ENCODE results near the gene STAMBPL1. TPM values are rescaled to one million over a fixed set of nuclear protein-coding genes. Genes with fewer than 3 reads are reported as not detected.

STAMBPL1 gene
- total and polyA plus RNA-seq, 2 donors (not counting 3 experiments of a cell fraction or from before 2014, with no cell fraction given) = 0.70 to 1.8 TPM

- H3K9me1 ChIP-seq (replicated peaks; ENCODE audit: control insufficient read depth, extremely low read depth, insufficient read depth, low read length) = no peaks in the 10 kb centered on the region
- BruUV-seq (replicated peaks) = no TSS peak
- dilution Hi-C loops (cut with MboI; ENCODE audit: extremely low pct_ligation_motif_present, low sequenced_read_pairs) = no loop called here
- TF ChIP-seq EZH2 (IDR thresholded peaks at IDR 0.05; ENCODE audit: borderline replicate concordance, low read depth, low read length, severe bottlenecking) (no peak), POLR2AphosphoS5 (IDR thresholded peaks at IDR 0.05; ENCODE audit: insufficient read depth, low read depth, low read length) (no peak), POLR2A (IDR thresholded peaks at IDR 0.05; ENCODE audit: low read depth, low read length) (no peak), FOS (IDR thresholded peaks at IDR 0.05; ENCODE audit: borderline replicate concordance, insufficient read depth, low read length) (no peak), GATA2 (IDR thresholded peaks at IDR 0.05; ENCODE audit: insufficient read depth, insufficient read length, low read depth, low read length) (no peak), MYC (IDR thresholded peaks at IDR 0.05; ENCODE audit: low read depth, low read length) (no peak), JUN (IDR thresholded peaks at IDR 0.05; ENCODE audit: borderline replicate concordance, insufficient read depth, insufficient read length, low read depth) (no peak)
- TF ChIP-seq, protein P1, sequence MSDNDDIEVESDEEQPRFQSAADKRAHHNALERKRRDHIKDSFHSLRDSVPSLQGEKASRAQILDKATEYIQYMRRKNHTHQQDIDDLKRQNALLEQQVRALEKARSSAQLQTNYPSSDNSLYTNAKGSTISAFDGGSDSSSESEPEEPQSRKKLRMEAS (IDR thresholded peaks at IDR 0.05; ENCODE audit: insufficient read depth, insufficient read length) = no peak
- TF ChIP-seq, protein P2, sequence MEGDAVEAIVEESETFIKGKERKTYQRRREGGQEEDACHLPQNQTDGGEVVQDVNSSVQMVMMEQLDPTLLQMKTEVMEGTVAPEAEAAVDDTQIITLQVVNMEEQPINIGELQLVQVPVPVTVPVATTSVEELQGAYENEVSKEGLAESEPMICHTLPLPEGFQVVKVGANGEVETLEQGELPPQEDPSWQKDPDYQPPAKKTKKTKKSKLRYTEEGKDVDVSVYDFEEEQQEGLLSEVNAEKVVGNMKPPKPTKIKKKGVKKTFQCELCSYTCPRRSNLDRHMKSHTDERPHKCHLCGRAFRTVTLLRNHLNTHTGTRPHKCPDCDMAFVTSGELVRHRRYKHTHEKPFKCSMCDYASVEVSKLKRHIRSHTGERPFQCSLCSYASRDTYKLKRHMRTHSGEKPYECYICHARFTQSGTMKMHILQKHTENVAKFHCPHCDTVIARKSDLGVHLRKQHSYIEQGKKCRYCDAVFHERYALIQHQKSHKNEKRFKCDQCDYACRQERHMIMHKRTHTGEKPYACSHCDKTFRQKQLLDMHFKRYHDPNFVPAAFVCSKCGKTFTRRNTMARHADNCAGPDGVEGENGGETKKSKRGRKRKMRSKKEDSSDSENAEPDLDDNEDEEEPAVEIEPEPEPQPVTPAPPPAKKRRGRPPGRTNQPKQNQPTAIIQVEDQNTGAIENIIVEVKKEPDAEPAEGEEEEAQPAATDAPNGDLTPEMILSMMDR (IDR thresholded peaks at IDR 0.05; ENCODE audit: extremely low read depth in 1 of 2, insufficient read depth in 1 of 2, low read depth in 1 of 2, low read length in 2 of 2) = no peak
- H2AFZ ChIP-seq (ENCODE audit: low read depth, low read length) = no peak overlapping the region
- peaks cover 0 to 2% of the 10 kb centered on the region in 2 experiments for H3K27me3 ChIP-seq (ENCODE audit: control insufficient read depth in 2 of 2, insufficient read depth in 2 of 2, low read length in 2 of 2)
- H3K9ac ChIP-seq (replicated peaks; ENCODE audit: extremely low read depth, insufficient read depth, low read length) = no peak overlapping the region
- no peak overlapping the region for H3K4me3 ChIP-seq (replicated peaks in 1 of 3; ENCODE audit: insufficient read depth in 1 of 3, low read depth in 1 of 3, low read length in 3 of 3)
- peaks cover 1% of the 10 kb centered on the region for H3K4me1 ChIP-seq (ENCODE audit: control insufficient read depth, extremely low read depth, insufficient read depth, low read length)
- intact Hi-C loops (cut with micrococcal nuclease) = no loop called here
- no peak overlapping the region for H3K27ac ChIP-seq (ENCODE audit: insufficient read depth, low read depth, low read length)
- H3K36me3 ChIP-seq (ENCODE audit: control insufficient read depth in 2 of 2, extremely low read depth in 1 of 2, insufficient read depth in 2 of 2, low read length in 2 of 2) = no peaks in the 10 kb centered on the region
- H4K20me1 ChIP-seq (replicated peaks; ENCODE audit: control insufficient read depth, extremely low read depth, insufficient read depth, low read length) = no peaks in the 10 kb centered on the region
- H3K4me2 ChIP-seq (ENCODE audit: insufficient read depth, low read length) = no peak overlapping the region
- FAIRE-seq = no peak
- no peaks in the 10 kb centered on the region for H3K9me3 ChIP-seq (replicated peaks; ENCODE audit: control insufficient read depth, insufficient read depth, low read length)
- CTCF ChIA-PET = interaction anchor here (12.3 kb wide), 1 partner anchor 89 kb away, joined by 584 read pairs; no protein-coding TSS in a partner anchor
- DNase-seq (ENCODE audit: low read depth, low spot score) = no peak
- POLR2A ChIA-PET = no interaction called here
- H3K79me2 ChIP-seq (ENCODE audit: control insufficient read depth, insufficient read depth, low read length) = no peaks in the 10 kb centered on the region
These were observed 36.9 kb upstream of the STAMBPL1 start for GRCh38 chr10:88843171-88843570.

All from endothelial cell of umbilical vein (primary cell).